ENCODE measurements around the gene NCAM1.

GRCh38 chr11:113073290-113073953, 112.2 kb downstream of the NCAM1 start:
- TF ChIP-seq KDM1A (IDR thresholded peaks at IDR 0.05; ENCODE audit: low read depth), result no peak
- TF ChIP-seq RCOR1 (IDR thresholded peaks at IDR 0.05; ENCODE audit: low read depth, low read length), result no peak
- no peak for TF ChIP-seq RAD21 (conservative IDR thresholded peaks at IDR 0.05 in 1 of 2, IDR thresholded peaks at IDR 0.05 in 1 of 2)
- no peak for TF ChIP-seq CTCF (IDR thresholded peaks at IDR 0.05)
- no peak for TF ChIP-seq POLR2A (IDR thresholded peaks at IDR 0.05; ENCODE audit: low read length)
- TF ChIP-seq ZSCAN20 (CRISPR knock-in tag; IDR thresholded peaks at IDR 0.05), result no peak
- no peak for TF ChIP-seq ELK1 (IDR thresholded peaks at IDR 0.05; ENCODE audit: low read depth, low read length)

All from A549 (cell line).